SKM-1 treated with dmso at 0.1 percent for 144 hours (cell line): ENCODE measurements around the gene GPR18.

Source experiments
- DNase-seq: peaks from one replicate; lab custom pipeline; 2025; ENCODE audit not compliant: unreplicated experiment; lab: John Stamatoyannopoulos, UW

The GPR18 gene

GRCh38 chr13:99258210-99258860 lies at the start of gene GPR18:
TSS of gene GPR18 (minus strand) at chr13:99258379. CDS start at chr13:99255872, 2,507 bp downstream.
- no peak for DNase-seq

- no peak for DNase-seq
These were observed 49.6 kb upstream of the GPR18 start for GRCh38 chr13:99307648-99308339.

GRCh38 chr13:99307247-99307646 lies 49.1 kb upstream of the GPR18 start, which contains the start of gene GPR183:
TSS of gene GPR183 (minus strand) at chr13:99307399. CDS start at chr13:99296145, 11,254 bp downstream.
- DNase-seq, result no peak

GRCh38 chr13:99305566-99305965 lies 47.4 kb upstream of the GPR18 start:
- DNase-seq, result no peak

- DNase-seq, result no peak
These were observed 47.0 kb upstream of the GPR18 start for GRCh38 chr13:99305158-99305557.

- no peak for DNase-seq
These were observed 46.4 kb upstream of the GPR18 start for GRCh38 chr13:99304541-99304940.

- DNase-seq, result peak; percentile 6
These were observed 45.8 kb upstream of the GPR18 start for GRCh38 chr13:99303863-99304521.

- DNase-seq, result no peak
These were observed 44.7 kb upstream of the GPR18 start for GRCh38 chr13:99302637-99303505.

- DNase-seq, result no peak
These were observed 43.9 kb upstream of the GPR18 start for GRCh38 chr13:99301913-99302636.

GRCh38 chr13:99301056-99301838 lies 43.1 kb upstream of the GPR18 start:
- DNase-seq, result no peak

GRCh38 chr13:99299920-99300341 lies 41.8 kb upstream of the GPR18 start:
- no peak for DNase-seq

- no peak for DNase-seq
These were observed 41.2 kb upstream of the GPR18 start for GRCh38 chr13:99299256-99299919.

- no peak for DNase-seq
These were observed 39.9 kb upstream of the GPR18 start for GRCh38 chr13:99298056-99298455.

GRCh38 chr13:99297331-99297730 lies 39.2 kb upstream of the GPR18 start:
- DNase-seq, result no peak

GRCh38 chr13:99296398-99296797 lies 38.2 kb upstream of the GPR18 start:
- no peak for DNase-seq

- DNase-seq, result no peak
These were observed 37.5 kb upstream of the GPR18 start for GRCh38 chr13:99295488-99296252.

- DNase-seq, result no peak
These were observed 36.8 kb upstream of the GPR18 start for GRCh38 chr13:99294958-99295357.

GRCh38 chr13:99294198-99294597 lies 36.0 kb upstream of the GPR18 start:
- no peak for DNase-seq
